Trophoblast cell (in vitro differentiated cells and primary cell): ENCODE measurements around the gene MRAP.

Experiments
- DNase-seq, 2 donors: peaks; one replicate each; pipeline ENCODE4 v3.0.0-alpha.2; 2016
- H2AFZ ChIP-seq: 2 replicates; pipeline ENCODE4 v1.6.1; 2013; ENCODE audit warnings: low read length, moderate library complexity, mild to moderate bottlenecking; ENCODE audit not compliant: insufficient read depth, poor library complexity
- H2AK5ac ChIP-seq: 2 replicates; pipeline ENCODE4 v1.6.1; 2013; ENCODE audit warnings: mild to moderate bottlenecking, low read length
- H2BK120ac ChIP-seq: 2 replicates; pipeline ENCODE4 v1.6.1; 2013; ENCODE audit warnings: low read length, mild to moderate bottlenecking, moderate library complexity; ENCODE audit not compliant: insufficient read depth, poor library complexity
- H2BK12ac ChIP-seq: 2 replicates; pipeline ENCODE4 v1.6.1; 2013; ENCODE audit warnings: mild to moderate bottlenecking, low read length, moderate library complexity
- H2BK5ac ChIP-seq: 2 replicates; pipeline ENCODE4 v1.6.1; 2013; ENCODE audit warnings: low read length, low read depth, moderate library complexity, mild to moderate bottlenecking; ENCODE audit not compliant: poor library complexity
- H3K14ac ChIP-seq: 2 replicates; pipeline ENCODE4 v1.6.1; 2013; ENCODE audit warnings: mild to moderate bottlenecking, low read length
- H3K18ac ChIP-seq: 2 replicates; pipeline ENCODE4 v1.6.1; 2013; ENCODE audit warnings: mild to moderate bottlenecking, low read length
- H3K23ac ChIP-seq: 2 replicates; pipeline ENCODE4 v1.6.1; 2013; ENCODE audit warnings: low read length
- H3K27ac ChIP-seq: 2 replicates; pipeline ENCODE4 v1.5.1; 2013; ENCODE audit warnings: low read depth, mild to moderate bottlenecking, inconsistent platforms, low read length, moderate library complexity
- H3K27me3 ChIP-seq: 2 replicates; pipeline ENCODE4 v1.6.1; 2013; ENCODE audit warnings: inconsistent platforms, mild to moderate bottlenecking, low read length, moderate library complexity; ENCODE audit not compliant: insufficient read depth
- H3K36me3 ChIP-seq, 2 experiments: 1 replicate in 1 of 2; 2 replicates in 1 of 2; pipeline ENCODE4 v1.6.1; 2013; ENCODE audit warnings: low read length in 2 of 2, mild to moderate bottlenecking in 2 of 2, moderate library complexity in 1 of 2; ENCODE audit not compliant: insufficient read depth in 2 of 2, control insufficient read depth in 1 of 2
- H3K4ac ChIP-seq: 2 replicates; pipeline ENCODE4 v1.6.1; 2013; ENCODE audit warnings: low read depth, mild to moderate bottlenecking, low read length, moderate library complexity
- H3K4me1 ChIP-seq, 2 experiments: 1 replicate in 1 of 2; 2 replicates in 1 of 2; pipeline ENCODE4 v1.6.1; 2013; ENCODE audit warnings: low read length in 2 of 2, mild to moderate bottlenecking in 2 of 2, moderate library complexity in 1 of 2; ENCODE audit not compliant: insufficient read depth in 2 of 2, control insufficient read depth in 1 of 2
- H3K4me2 ChIP-seq: 2 replicates; pipeline ENCODE4 v1.6.1; 2013; ENCODE audit warnings: inconsistent platforms, mild to moderate bottlenecking, low read length, moderate library complexity
- H3K4me3 ChIP-seq: 2 replicates; pipeline ENCODE4 v1.5.1; 2013; ENCODE audit warnings: mild to moderate bottlenecking, low read depth, low read length, inconsistent platforms
- H3K79me1 ChIP-seq: one replicate; pipeline ENCODE4 v1.6.1; 2013; ENCODE audit warnings: low read length
- H3K79me2 ChIP-seq: 2 replicates; pipeline ENCODE4 v1.6.1; 2013; ENCODE audit warnings: low read length, mild to moderate bottlenecking; ENCODE audit not compliant: control insufficient read depth, insufficient read depth, poor library complexity
- H3K9ac ChIP-seq: 2 replicates; pipeline ENCODE4 v1.6.1; 2013; ENCODE audit warnings: mild to moderate bottlenecking, low read length
- H3K9me3 ChIP-seq: 2 replicates; pipeline ENCODE4 v1.6.1; 2013; ENCODE audit warnings: low read depth, mild to moderate bottlenecking, control low read depth, inconsistent platforms, low read length; ENCODE audit not compliant: insufficient read depth
- H4K12ac ChIP-seq: 2 replicates; pipeline ENCODE4 v1.6.1; 2013; ENCODE audit warnings: low read depth, mild to moderate bottlenecking, low read length, moderate library complexity
- H4K8ac ChIP-seq: 2 replicates; pipeline ENCODE4 v1.6.1; 2013; ENCODE audit warnings: low read depth, mild to moderate bottlenecking, low read length, moderate library complexity
- H4K91ac ChIP-seq: one replicate; pipeline ENCODE4 v1.6.1; 2013; ENCODE audit warnings: low read depth, mild to moderate bottlenecking, low read length, moderate library complexity
- WGBS: extraction: QIAGEN DNeasy Blood & Tissue Kit; methylation state at CpG from one replicate; pipeline ENCODE4 v1.1.7; 2013; ENCODE audit warnings: missing lambda C conversion rate; ENCODE audit not compliant: insufficient read length, insufficient coverage; ENCODE audit errors: extremely low coverage; 5-methylcytosine and 5-hydroxymethylcytosine counted together

Gene MRAP

GRCh38 chr21:32333953-32334673, 35.5 kb downstream of the MRAP start:
- no CpG with 5 or more reads among the region's 19 CpGs for WGBS
- Histone ChIP-seq H3K4me2 (no peak overlapping the region), H3K27me3 (no peaks in the 10 kb centered on the region), H2AK5ac (no peak overlapping the region), H3K18ac (no peak overlapping the region), H4K91ac (no peak overlapping the region), H3K9me3 (no peaks in the 10 kb centered on the region), H3K79me2 (no peaks in the 10 kb centered on the region), H3K4ac (no peak overlapping the region), H3K14ac (no peak overlapping the region), H3K79me1 (no peaks in the 10 kb centered on the region), H2AFZ (no peak overlapping the region), H3K36me3 (peaks cover 38 to 54% of the 10 kb centered on the region in 2 experiments), H3K27ac (no peak overlapping the region), H4K8ac (no peak overlapping the region), H3K9ac (no peak overlapping the region), H2BK5ac (no peak overlapping the region), H2BK12ac (no peak overlapping the region), H4K12ac (no peak overlapping the region), H3K23ac (no peak overlapping the region), H2BK120ac (no peak overlapping the region), H3K4me3 (no peak overlapping the region), H3K4me1 (no peaks in the 10 kb centered on the region)
- DNase-seq, result no peak

DNA sequence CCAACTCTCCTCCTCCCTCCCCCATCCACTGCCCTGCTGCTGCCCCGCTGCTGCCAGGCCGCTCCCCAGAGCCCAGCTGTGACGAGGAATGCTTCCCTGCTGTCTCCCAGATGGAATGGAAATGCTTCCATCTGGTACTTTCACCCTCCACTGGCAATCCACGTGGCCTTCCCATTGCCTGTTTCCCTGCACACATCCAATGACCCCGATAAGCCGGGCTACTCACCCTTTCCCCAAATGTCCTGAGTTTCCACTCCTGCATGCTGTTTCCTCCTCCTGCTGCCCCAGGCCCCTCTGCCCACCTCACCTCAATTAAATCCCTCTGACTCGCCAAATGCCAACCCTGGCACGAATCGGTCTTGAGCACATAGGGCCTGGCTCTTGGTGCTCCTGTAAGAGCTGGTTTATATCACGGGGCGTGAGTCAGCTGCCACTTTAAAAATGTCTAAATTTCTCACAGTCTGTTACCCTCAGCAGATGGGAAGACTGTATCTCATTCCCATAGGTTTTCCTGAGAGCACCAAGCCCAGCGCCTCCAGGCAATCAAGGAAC, 36.4 kb downstream of the MRAP start:
- Histone ChIP-seq H4K91ac (no peak overlapping the region), H3K27ac (no peak overlapping the region), H3K9ac (no peak overlapping the region), H3K4ac (no peak overlapping the region), H2BK12ac (no peak overlapping the region), H4K12ac (no peak overlapping the region), H2AFZ (no peak overlapping the region), H3K9me3 (no peaks in the 10 kb centered on the region), H2BK5ac (no peak overlapping the region), H3K4me2 (no peak overlapping the region), H3K23ac (no peak overlapping the region), H3K18ac (no peak overlapping the region), H3K79me1 (no peaks in the 10 kb centered on the region), H2AK5ac (no peak overlapping the region), H3K4me1 (no peaks in the 10 kb centered on the region), H3K79me2 (no peaks in the 10 kb centered on the region), H4K8ac (no peak overlapping the region), H3K4me3 (no peak overlapping the region), H2BK120ac (no peak overlapping the region), H3K14ac (no peak overlapping the region), H3K36me3 (peaks cover 38 to 54% of the 10 kb centered on the region in 2 experiments), H3K27me3 (no peaks in the 10 kb centered on the region)
- no CpG with 5 or more reads among the region's 12 CpGs for WGBS
- DNase-seq, result no peak

GRCh38 chr21:32335601-32336575, 37.2 kb downstream of the MRAP start:
- H3K79me2 ChIP-seq, result no peaks in the 10 kb centered on the region
- no peaks in the 10 kb centered on the region for H3K27me3 ChIP-seq
- H2BK5ac ChIP-seq, result no peak overlapping the region
- H4K8ac ChIP-seq, result no peak overlapping the region
- H3K14ac ChIP-seq, result no peak overlapping the region
- no peak for DNase-seq
- no peak overlapping the region for H4K91ac ChIP-seq
- no peak overlapping the region for H3K4me3 ChIP-seq
- H2BK12ac ChIP-seq, result no peak overlapping the region
- H3K27ac ChIP-seq, result no peak overlapping the region
- H2AK5ac ChIP-seq, result no peak overlapping the region
- no peak overlapping the region for H3K4ac ChIP-seq
- no peak overlapping the region for H3K23ac ChIP-seq
- H3K9ac ChIP-seq, result no peak overlapping the region
- no peak overlapping the region for H4K12ac ChIP-seq
- WGBS, result no CpG with 5 or more reads among the region's 27 CpGs
- no peaks in the 10 kb centered on the region for H3K9me3 ChIP-seq
- no peaks in the 10 kb centered on the region for H3K79me1 ChIP-seq
- no peak overlapping the region for H2AFZ ChIP-seq
- H3K4me1 ChIP-seq, result no peaks in the 10 kb centered on the region
- no peak overlapping the region for H2BK120ac ChIP-seq
- no peak overlapping the region for H3K4me2 ChIP-seq
- H3K36me3 ChIP-seq, result peaks cover 38 to 52% of the 10 kb centered on the region in 2 experiments
- no peak overlapping the region for H3K18ac ChIP-seq

- H3K4ac ChIP-seq, result no peak overlapping the region
- no peak overlapping the region for H2AK5ac ChIP-seq
- H3K9me3 ChIP-seq, result no peaks in the 10 kb centered on the region
- H4K12ac ChIP-seq, result no peak overlapping the region
- no peaks in the 10 kb centered on the region for H3K4me1 ChIP-seq
- DNase-seq, result no peak
- H2AFZ ChIP-seq, result no peak overlapping the region
- H3K79me2 ChIP-seq, result no peaks in the 10 kb centered on the region
- H3K14ac ChIP-seq, result no peak overlapping the region
- H3K9ac ChIP-seq, result no peak overlapping the region
- no peak overlapping the region for H3K23ac ChIP-seq
- no peaks in the 10 kb centered on the region for H3K79me1 ChIP-seq
- no peak overlapping the region for H4K8ac ChIP-seq
- no peak overlapping the region for H2BK5ac ChIP-seq
- no CpG with 5 or more reads among the region's 1 CpG for WGBS
- H2BK12ac ChIP-seq, result no peak overlapping the region
- H4K91ac ChIP-seq, result no peak overlapping the region
- no peaks in the 10 kb centered on the region for H3K27me3 ChIP-seq
- H3K27ac ChIP-seq, result no peak overlapping the region
- no peak overlapping the region for H3K18ac ChIP-seq
- no peak overlapping the region for H2BK120ac ChIP-seq
- no peak overlapping the region for H3K4me3 ChIP-seq
- peaks cover 36 to 50% of the 10 kb centered on the region in 2 experiments for H3K36me3 ChIP-seq
- no peak overlapping the region for H3K4me2 ChIP-seq
Measured at GRCh38 chr21:32336711-32337110, 38.1 kb downstream of the MRAP start.
